Lung (tissue), 12 donors: ENCODE results near the gene IRAG1. TPM values are rescaled to one million over a fixed set of nuclear protein-coding genes. Genes with fewer than 3 reads are reported as not detected.

ENCODE experiments used
- ATAC-seq: fragments of 200-7000 bp; cut with Tn5 transposase; one replicate; pipeline ENCODE4 v1.9.1; 2020; ENCODE audit warnings: moderate number of reproducible peaks; ENCODE audit not compliant: insufficient read depth, low FRiP score
- DNase-seq, 3 donors: peaks; one replicate each; pipeline ENCODE4 v3.0.0-alpha.2; 2013 to 2017
- H3K27ac ChIP-seq, 2 donors: one replicate each; pipeline ENCODE4 v1.5.1; 2013; ENCODE audit warnings: mild to moderate bottlenecking in 2 of 2, moderate library complexity in 2 of 2, control low read depth in 1 of 2, inconsistent platforms in 1 of 2, low read depth in 1 of 2, low read length in 1 of 2
- H3K27me3 ChIP-seq, 3 donors: one replicate each; pipeline ENCODE4 v1.5.1; 2013; ENCODE audit warnings: low read length in 2 of 3; ENCODE audit not compliant: control insufficient read depth in 3 of 3, insufficient read depth in 3 of 3
- H3K36me3 ChIP-seq, 4 donors: one replicate each; pipeline ENCODE4 v1.5.1; 2013; ENCODE audit warnings: low read length in 4 of 4, mild to moderate bottlenecking in 1 of 4, moderate library complexity in 1 of 4; ENCODE audit not compliant: control insufficient read depth in 4 of 4, insufficient read depth in 4 of 4
- H3K4me1 ChIP-seq, 5 donors: one replicate each; pipeline ENCODE4 v1.5.1; 2013; ENCODE audit warnings: low read length in 5 of 5, mild to moderate bottlenecking in 2 of 5, moderate library complexity in 1 of 5; ENCODE audit not compliant: control insufficient read depth in 5 of 5, insufficient read depth in 5 of 5
- H3K4me3 ChIP-seq: one replicate; pipeline ENCODE4 v1.5.1; 2013; ENCODE audit warnings: mild to moderate bottlenecking, control low read depth, moderate library complexity
- H3K9ac ChIP-seq, 2 donors: one replicate each; pipeline ENCODE4 v1.5.1; 2013; ENCODE audit warnings: low read length in 2 of 2, control low read depth in 1 of 2; ENCODE audit not compliant: insufficient read depth in 1 of 2
- H3K9me3 ChIP-seq, 4 donors: one replicate each; pipeline ENCODE4 v1.5.1; 2013; ENCODE audit warnings: low read length in 3 of 4, mild to moderate bottlenecking in 1 of 4, moderate library complexity in 1 of 4; ENCODE audit not compliant: control insufficient read depth in 4 of 4, insufficient read depth in 3 of 4
- CTCF ChIP-seq: IDR thresholded peaks from 2 replicates; pipeline ENCODE4 v1.5.1; 2012; ENCODE audit warnings: mild to moderate bottlenecking; ENCODE audit errors: control extremely low read depth, extremely low read depth
- WGBS, 2 donors: extraction: QIAGEN DNeasy Blood & Tissue Kit; methylation state at CpG; one replicate each; pipeline ENCODE4 v1.1.7; 2013; 5-methylcytosine and 5-hydroxymethylcytosine counted together
- polyA plus RNA-seq, 2 donors: library from polyadenylated mRNA; stranded (reverse); fragments of 200-250 nt; gene quantifications; one replicate each; pipeline ENCODE4 v1.2.1, GENCODE V29; 2013
- total RNA-seq, 2 donors: library from RNA; depleted of rRNA in 1 of 2; stranded (reverse); fragments of >200 nt in 1 of 2; gene quantifications; one replicate each; pipeline ENCODE4 v1.2.1, GENCODE V29; 2014 to 2021
- donor health status: control.
- donor health status: control.
- donor health status: Bipolar disorder and iron deficiency.
- donor health status: healthy.
- donor health status: DM: yes; HTN: yes; CAD: no.

IRAG1 gene
- total and polyA plus RNA-seq, 4 donors: 2.8 to 17.0 (median 13.3) TPM

DNA sequence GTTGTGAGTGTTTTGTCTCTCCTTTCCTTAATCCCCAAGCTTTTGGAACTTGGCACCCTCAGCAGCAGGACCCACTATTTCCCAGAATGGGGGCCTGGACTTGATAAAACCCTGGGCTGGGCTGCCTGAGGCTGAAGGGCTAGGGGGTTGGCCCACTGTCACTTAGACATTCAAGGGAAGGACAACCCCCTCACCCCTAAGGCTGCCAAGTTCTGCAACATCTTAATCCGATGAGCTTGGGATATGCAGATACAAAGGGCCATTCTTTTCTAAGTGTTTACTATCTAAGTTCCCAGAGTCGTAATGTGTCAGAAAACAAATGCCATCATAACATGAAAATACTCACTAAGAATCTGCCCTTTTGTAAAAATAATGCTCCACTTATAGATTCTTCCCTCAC, 42.9 kb downstream of the IRAG1 start:
- H3K4me1 ChIP-seq: peaks cover 0 to 18% (median 0%) of the 10 kb centered on the region in 5 donors

GRCh38 chr11:10650166-10650565, 43.4 kb downstream of the IRAG1 start:
- no peaks in the 10 kb centered on the region for H3K27me3 ChIP-seq
- no peak overlapping the region for H3K9ac ChIP-seq
- no peak for TF ChIP-seq CTCF
- ATAC-seq (no peak), DNase-seq (no peak)
- H3K4me3 ChIP-seq: no peak overlapping the region
- no peaks in the 10 kb centered on the region for H3K9me3 ChIP-seq
- no peak overlapping the region for H3K27ac ChIP-seq
- peaks cover 0 to 3% (median 0%) of the 10 kb centered on the region in 4 donors for H3K36me3 ChIP-seq
- 0 to 37% methylated on average over 1 of the region's 1 CpG for WGBS, 2 donors
- peaks cover 0 to 18% (median 0%) of the 10 kb centered on the region in 5 donors for H3K4me1 ChIP-seq

More for the DNA sequence above, 42.9 kb downstream of the IRAG1 start:
- Histone ChIP-seq H3K27me3 (no peaks in the 10 kb centered on the region), H3K27ac (no peak overlapping the region), H3K9me3 (no peaks in the 10 kb centered on the region), H3K36me3 (peaks cover 0 to 3% (median 0%) of the 10 kb centered on the region in 4 donors), H3K4me3 (no peak overlapping the region), H3K9ac (no peak overlapping the region)
- TF ChIP-seq CTCF: no peak
- DNase-seq (no peak), ATAC-seq (no peak)
- WGBS, 2 donors: 73 to 83% methylated on average over 2 of the region's 2 CpGs

- H3K36me3 ChIP-seq: peaks cover 0 to 3% (median 0%) of the 10 kb centered on the region in 4 donors
- peaks cover 0 to 22% (median 0%) of the 10 kb centered on the region in 5 donors for H3K4me1 ChIP-seq
- TF ChIP-seq CTCF: no peak
- no peaks in the 10 kb centered on the region for H3K27me3 ChIP-seq
- WGBS, 2 donors: 92 to 96% methylated on average over 7 of the region's 7 CpGs
- H3K9me3 ChIP-seq: no peaks in the 10 kb centered on the region
- DNase-seq: no peak
- H3K4me3 ChIP-seq: no peak overlapping the region
- no peak for ATAC-seq
- no peak overlapping the region for H3K9ac ChIP-seq
- no peak overlapping the region for H3K27ac ChIP-seq
Measured at GRCh38 chr11:10648871-10649270, 44.7 kb downstream of the IRAG1 start.
